UCSD-AML1 (cell line): ENCODE data around the gene B4GALT7.

Experiments used
- DNase-seq: peaks from one replicate; lab custom pipeline; 2025; ENCODE audit not compliant: unreplicated experiment; lab: John Stamatoyannopoulos, UW

The B4GALT7 gene

DNA sequence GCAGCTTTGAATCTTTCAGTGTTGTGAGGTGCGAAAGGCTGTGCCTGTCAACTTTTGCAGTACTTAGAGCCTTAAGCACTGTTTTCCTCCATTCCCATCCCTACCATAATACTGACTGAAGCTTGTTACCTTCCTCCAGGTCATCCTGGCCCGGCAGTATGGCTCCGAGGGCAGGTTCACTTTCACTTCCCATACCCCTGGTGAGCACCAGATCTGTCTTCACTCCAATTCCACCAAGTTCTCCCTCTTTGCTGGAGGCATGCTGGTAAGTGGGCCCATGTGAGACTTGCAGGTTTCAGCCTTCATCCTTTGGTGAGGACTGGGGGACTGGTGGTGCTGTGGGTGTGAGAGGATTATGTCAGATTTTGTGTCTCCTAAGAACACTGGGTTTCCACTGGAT lies 6.4 kb upstream of the B4GALT7 start:
- no peak for DNase-seq

DNA sequence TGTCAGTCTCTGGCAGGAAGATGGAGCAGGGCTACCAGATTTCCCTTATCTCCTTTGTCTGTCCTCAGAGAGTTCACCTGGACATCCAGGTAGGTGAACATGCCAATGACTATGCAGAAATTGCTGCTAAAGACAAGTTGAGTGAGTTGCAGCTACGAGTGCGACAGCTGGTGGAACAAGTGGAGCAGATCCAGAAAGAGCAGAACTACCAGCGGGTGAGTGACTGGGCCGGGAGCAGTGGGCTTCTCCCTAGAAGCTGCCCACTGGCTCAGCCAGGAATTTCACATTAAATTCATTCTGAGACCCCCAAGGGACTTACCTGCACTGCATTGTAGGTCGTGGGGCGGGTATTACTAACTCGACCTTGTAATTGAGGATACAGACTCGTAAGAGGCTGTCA lies 5.9 kb upstream of the B4GALT7 start:
- no peak for DNase-seq

DNA sequence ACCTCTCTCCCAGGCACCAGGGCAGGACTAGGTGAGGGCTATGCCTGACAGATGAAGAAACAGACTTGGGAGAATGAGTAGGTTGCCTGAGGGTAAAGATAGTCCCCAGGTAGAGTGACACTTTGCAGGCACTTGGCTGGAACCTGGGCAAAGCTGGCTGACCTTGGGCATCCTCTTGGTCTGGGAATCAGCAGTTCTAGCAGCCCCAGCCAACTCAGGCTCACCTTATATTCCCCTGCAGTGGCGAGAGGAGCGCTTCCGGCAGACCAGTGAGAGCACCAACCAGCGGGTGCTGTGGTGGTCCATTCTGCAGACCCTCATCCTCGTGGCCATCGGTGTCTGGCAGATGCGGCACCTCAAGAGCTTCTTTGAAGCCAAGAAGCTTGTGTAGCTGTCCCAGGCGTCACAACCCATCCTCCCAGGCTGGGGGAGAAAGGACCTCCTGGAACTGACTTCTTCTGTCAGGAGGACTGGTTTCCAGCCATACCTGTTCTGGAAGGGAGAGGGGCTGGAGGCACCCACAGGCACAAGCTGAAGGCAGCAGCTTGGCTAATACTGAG lies 4.8 kb upstream of the B4GALT7 start:
- DNase-seq: no peak

DNA sequence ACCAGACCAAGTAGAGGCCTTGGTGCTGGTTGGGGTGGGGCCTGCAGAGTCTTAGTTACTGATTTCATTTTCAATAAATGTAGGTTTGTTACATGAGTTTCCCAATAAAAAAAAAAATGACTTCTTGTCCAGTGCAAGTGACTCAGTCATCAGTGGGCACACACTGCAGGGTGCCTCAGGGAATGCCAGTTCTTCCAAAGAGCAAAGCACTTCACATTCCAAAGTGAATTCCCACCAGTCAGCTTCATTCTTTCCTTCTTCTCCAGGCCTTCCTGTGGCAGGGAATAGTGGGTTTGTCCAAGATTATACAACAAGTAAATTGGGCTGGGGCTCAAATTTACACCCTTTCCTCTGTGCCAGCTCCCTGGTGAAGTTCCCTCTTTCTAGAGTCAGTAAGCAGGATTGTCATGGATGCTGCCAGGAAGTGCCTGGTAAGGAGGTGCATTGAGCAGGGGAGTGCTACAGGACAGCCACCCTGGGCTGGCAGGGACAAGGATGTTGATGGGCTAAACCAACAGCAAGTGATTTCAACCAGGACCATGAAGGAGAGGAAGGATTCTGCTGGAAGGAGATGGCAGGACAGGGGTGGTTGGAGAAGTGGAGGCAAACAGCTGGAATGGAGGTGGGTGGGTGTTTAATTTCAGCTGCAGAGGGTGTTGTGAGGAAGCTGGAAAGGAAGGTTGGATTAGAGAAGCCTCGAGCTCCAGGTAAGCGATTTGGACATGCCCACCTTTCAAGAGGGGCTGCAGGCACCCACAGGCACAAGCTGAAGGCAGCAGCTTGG lies 3.7 kb upstream of the B4GALT7 start:
- DNase-seq: no peak

DNA sequence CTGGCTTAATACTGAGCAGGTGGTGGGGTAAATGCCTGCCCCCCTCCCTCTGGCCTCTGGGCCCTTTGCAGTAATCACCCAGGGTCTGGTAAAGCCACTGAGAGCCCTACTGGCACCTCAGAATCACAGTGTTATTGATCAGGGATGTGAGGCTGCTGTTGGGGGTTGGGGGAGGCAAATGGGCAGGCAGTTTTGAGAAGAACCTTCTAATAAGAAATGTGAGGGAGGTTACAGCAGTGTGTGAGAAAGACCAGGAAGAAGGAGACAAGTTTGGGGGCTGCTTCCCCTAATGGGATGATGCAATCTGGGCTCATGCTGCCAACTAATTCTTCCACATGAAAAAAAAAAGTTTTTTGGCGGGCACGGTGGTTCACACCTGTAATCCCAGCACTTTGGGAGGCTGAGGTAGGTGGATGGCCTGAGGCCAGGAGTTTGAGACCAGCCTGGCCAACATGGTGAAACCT lies 3.1 kb upstream of the B4GALT7 start:
- DNase-seq: no peak

DNA sequence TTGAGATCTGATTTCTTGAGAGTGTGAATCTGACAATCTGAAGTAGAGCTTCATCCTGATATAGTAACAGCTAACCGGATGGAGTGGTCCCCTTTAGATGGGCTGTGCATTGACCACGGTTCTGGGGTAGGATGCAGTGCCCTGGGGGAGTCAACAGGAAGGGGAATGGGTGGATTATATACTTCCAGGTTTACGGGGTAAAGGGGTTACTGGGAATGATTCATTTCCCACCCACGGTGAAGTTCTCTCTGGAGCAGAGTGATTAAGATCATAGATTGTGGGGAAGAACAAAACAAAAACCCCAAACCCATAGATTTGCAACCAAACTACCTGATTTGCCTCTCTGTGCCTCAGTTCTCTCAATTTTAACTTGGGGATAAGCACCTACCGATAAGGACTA lies 1.5 kb upstream of the B4GALT7 start:
- no peak for DNase-seq

- DNase-seq: peak; percentile 45
Observed at GRCh38 chr5:177600508-177601018, 631 bp downstream of the B4GALT7 start.

DNA sequence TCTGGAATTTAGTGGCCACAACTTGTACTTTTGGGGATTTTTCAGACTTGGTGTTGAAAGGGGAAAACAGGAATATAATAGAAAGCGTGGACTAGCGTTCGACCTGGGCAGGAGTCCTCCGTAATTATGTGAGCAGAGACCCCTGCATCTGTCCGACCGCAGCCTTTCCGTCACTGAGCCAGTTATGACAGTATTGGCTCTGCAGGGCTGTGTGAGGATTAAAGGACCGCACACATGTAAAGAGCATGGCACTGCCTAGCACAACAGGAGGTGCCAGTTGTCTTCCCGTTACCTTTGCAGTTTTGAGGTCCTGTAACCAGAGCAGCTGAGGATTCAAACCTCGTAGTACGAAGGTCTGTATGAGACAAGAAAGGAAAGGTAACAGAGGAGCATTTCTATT lies 1.2 kb downstream of the B4GALT7 start:
- no peak for DNase-seq

GRCh38 chr5:177601577-177602457 lies 1.9 kb downstream of the B4GALT7 start:
- DNase-seq: no peak

DNA sequence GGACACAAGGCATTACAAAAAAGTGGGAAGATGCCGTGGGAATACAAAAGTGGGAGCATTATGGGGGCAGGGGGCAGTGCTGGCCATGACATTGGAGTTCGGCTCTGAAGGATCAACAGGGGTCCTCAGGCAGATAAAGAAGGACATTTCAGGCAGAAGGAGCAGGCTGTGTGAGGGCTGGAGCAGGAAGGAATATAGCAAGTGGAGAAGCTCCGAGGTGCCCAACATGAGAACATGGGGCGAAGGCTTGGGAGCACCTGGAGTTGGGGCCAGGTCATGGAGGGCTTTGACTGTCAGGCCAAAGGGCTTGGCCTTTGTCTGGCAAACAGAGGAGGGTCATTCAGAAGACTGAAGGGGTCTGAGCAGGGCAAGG lies 2.5 kb downstream of the B4GALT7 start:
- DNase-seq: no peak

DNA sequence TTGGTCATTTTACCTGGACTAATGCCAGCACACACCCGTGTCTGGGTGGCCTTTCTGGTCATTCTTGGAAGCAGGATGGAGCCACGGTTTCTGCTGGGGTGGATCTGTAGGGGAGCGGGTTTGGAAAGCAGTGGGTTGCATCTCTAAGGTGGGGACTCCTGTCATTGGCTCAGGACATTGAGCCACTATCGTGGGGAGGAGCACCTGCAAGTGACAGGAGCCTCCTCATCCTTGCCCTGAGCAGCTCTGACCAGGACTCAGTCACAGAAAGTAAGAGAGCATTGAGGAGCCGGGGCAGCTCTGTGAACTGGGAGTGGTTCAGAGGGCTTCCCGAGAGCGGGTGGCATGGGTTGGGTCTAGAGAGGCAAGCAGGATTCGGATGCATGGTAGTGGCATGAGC lies 3.7 kb downstream of the B4GALT7 start:
- no peak for DNase-seq

- no peak for DNase-seq
Observed at GRCh38 chr5:177604116-177604521, 4.2 kb downstream of the B4GALT7 start.

DNA sequence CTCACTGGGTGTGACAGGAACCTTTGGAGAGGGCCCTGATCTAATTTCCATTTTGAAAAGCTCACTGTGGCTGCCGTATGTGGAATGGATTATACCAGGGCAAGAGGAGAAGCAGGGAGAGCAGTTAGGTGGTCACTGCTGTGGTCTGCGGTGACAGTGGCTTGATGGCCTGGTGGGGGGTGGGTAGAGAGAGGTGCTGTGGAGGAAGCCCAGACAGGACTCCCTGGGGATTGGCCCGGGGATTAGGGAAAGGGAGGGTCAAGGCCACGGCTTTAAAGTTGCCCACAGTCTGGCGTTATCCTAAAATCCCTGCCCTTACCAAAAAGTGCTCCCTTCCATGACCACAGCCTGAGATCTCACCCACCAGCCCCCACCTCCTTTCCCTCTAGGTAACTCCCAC lies 4.7 kb downstream of the B4GALT7 start:
- DNase-seq: no peak

DNA sequence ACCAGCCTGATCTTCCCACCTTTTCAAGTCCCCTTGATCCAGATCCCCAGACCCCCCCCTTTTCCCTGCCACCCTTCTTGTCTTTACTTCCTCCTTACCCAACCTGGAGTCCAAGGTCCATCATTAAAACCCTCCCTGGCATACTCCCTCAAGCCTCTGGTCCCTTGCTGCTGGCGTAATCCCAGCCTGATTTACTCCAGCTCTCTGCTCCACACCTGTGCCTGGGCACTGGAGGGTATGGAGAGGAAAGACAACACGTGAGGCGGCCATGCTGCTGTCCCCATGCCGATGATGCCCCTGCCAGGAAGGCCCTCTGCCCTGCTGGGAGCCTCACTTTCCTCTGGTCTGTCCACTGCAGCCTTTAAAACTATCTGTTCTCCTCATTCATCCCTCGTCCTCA lies 5.1 kb downstream of the B4GALT7 start:
- DNase-seq: no peak

GRCh38 chr5:177605667-177606066 lies 5.7 kb downstream of the B4GALT7 start:
- no peak for DNase-seq

DNA sequence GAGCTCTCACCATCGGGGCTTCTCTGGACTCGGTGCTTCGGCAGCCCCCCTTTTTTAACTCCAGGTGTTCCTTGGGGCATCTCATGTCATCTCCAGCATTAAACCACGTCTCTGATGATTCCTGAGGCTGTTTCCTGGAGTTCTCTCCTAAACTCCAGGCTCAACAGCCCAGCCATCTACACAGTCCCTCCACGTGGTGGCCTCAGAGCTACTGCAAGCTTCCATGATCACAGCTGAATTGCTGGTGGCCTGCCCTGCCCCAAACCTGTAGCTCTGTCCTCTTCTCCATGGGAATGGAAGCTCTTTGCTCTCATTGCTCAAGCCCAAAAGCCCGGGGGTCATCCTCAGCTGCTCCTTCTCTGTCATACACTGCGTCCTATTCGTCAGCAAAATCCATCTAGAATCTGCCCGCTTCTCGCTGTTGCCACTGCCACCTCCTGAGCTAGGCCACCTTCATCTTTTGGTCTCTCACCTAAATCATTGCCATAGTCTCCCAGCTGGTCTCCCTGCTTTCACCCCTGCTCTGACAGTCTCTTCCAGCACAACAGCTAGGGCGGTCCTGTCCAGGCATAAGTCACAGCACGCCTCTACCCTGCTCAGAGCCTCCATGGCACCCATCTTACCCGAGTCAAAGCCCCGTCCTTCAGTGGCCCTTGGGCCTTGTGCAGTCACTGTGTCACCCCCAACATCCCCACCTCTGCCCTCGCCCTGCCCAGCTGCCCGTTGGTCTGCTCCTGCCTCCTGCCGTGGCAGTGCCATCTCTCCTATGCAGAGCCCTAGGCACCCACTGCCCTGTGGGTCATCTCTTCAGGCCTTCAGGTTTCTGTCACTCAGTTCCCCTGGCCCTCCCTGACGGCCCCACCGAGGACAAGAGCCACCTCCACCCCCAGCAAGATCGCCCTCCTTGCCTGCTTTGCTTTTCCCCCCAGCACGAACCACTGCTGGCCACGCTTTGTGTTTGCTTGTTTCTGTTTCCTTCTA lies 6.4 kb downstream of the B4GALT7 start:
- DNase-seq: no peak

- no peak for DNase-seq
Observed at GRCh38 chr5:177607115-177607451, 7.2 kb downstream of the B4GALT7 start.

- peak; percentile 57 for DNase-seq
Observed at GRCh38 chr5:177607452-177608192, 7.7 kb downstream of the B4GALT7 start.

GRCh38 chr5:177608243-177609075 lies 8.5 kb downstream of the B4GALT7 start:
- DNase-seq: no peak
